ENCODE data around the gene PIWIL4. TPM values are rescaled to one million over a fixed set of nuclear protein-coding genes. Genes with fewer than 3 reads are reported as not detected.

The PIWIL4 gene
- total RNA-seq, 1 experiment from 2014 or later = 3.4 TPM

DNA sequence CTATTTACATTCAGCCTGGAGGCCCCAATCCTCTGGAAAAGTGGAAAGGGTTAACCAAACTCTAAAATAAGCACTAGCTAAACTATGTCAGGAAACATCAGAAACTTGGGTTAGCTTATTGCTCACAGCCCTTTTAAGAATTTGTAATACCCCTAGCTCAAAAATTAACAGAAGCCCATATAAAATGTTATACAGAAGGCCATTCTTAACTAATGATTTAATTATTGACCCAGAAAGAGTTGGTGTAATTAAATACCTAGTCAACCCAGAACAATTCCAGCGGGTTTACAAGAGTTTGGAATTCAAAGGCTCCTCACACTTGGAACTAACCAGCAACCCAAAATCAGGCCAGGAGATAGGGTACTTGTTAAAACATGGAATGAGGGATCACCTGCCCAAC, 88.8 kb downstream of the PIWIL4 start:
- H3K27ac Mint-ChIP-seq (ENCODE audit: unreplicated experiment) = no peak overlapping the region

DNA sequence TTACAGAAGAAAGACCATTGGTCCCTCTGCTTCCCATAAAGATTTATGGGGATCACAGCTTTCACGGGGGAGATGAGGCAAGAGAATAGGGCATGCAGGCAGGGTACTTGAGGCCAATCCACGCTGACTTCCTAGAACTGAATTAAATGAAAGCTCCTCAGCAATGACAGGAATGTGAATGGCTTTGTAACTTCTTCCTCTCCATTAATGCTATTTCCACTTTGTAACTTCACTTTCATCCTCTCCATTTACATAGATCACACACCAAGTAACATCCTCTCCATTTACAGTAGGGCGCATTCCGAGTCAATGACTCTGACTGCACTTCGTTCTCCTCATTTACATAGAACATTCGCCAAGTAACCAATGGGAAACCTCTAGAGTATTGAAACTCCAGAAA, 89.8 kb downstream of the PIWIL4 start:
- peaks cover 12% of the 10 kb centered on the region for H3K4me1 Mint-ChIP-seq (ENCODE audit: low read depth, unreplicated experiment)
- peaks cover 31% of the 10 kb centered on the region for H3K9me3 Mint-ChIP-seq (ENCODE audit: unreplicated experiment)
- peak; percentile 43 to 62 for DNase-seq
- H3K4me3 ChIP-seq (ENCODE audit: low read depth, low read length) = no peak overlapping the region
- BruUV-seq (replicated peaks) = no TSS peak
- peak overlapping the region; percentile 17 for H3K27ac Mint-ChIP-seq (ENCODE audit: unreplicated experiment)
- ChIA-PET CTCF (no interaction called here), POLR2A (no interaction called here)
- no peak overlapping the region for H3K4me3 Mint-ChIP-seq (ENCODE audit: unreplicated experiment)
- H3K27me3 ChIP-seq (replicated peaks; ENCODE audit: control insufficient read depth, insufficient read depth, low read length) = no peaks in the 10 kb centered on the region
- intact Hi-C loops (cut with micrococcal nuclease; ENCODE audit: unreplicated experiment) = no loop called here
- H3K36me3 Mint-ChIP-seq (ENCODE audit: insufficient read depth, unreplicated experiment) = no peaks in the 10 kb centered on the region
- peaks cover 26% of the 10 kb centered on the region for H3K4me1 ChIP-seq
- H3K27me3 Mint-ChIP-seq (ENCODE audit: insufficient read depth, unreplicated experiment) = no peaks in the 10 kb centered on the region
- TF ChIP-seq, protein P1, sequence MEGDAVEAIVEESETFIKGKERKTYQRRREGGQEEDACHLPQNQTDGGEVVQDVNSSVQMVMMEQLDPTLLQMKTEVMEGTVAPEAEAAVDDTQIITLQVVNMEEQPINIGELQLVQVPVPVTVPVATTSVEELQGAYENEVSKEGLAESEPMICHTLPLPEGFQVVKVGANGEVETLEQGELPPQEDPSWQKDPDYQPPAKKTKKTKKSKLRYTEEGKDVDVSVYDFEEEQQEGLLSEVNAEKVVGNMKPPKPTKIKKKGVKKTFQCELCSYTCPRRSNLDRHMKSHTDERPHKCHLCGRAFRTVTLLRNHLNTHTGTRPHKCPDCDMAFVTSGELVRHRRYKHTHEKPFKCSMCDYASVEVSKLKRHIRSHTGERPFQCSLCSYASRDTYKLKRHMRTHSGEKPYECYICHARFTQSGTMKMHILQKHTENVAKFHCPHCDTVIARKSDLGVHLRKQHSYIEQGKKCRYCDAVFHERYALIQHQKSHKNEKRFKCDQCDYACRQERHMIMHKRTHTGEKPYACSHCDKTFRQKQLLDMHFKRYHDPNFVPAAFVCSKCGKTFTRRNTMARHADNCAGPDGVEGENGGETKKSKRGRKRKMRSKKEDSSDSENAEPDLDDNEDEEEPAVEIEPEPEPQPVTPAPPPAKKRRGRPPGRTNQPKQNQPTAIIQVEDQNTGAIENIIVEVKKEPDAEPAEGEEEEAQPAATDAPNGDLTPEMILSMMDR (IDR thresholded peaks at IDR 0.05; ENCODE audit: insufficient read depth in 1 of 2, low read depth in 1 of 2, low read length in 1 of 2, severe bottlenecking in 1 of 2, unreplicated experiment in 1 of 2) = no peak
- H3K36me3 ChIP-seq (ENCODE audit: control insufficient read depth, insufficient read depth, low read length) = no peaks in the 10 kb centered on the region
- H3K9me3 ChIP-seq = no peaks in the 10 kb centered on the region

More for the DNA sequence above, 88.8 kb downstream of the PIWIL4 start:
- POLR2A ChIA-PET = no interaction called here
- intact Hi-C loops (cut with micrococcal nuclease; ENCODE audit: unreplicated experiment) = no loop called here
- Mint-ChIP-seq H3K27me3 (ENCODE audit: insufficient read depth, unreplicated experiment) (no peaks in the 10 kb centered on the region), H3K4me3 (ENCODE audit: unreplicated experiment) (no peak overlapping the region), H3K9me3 (ENCODE audit: unreplicated experiment) (peaks cover 21% of the 10 kb centered on the region), H3K4me1 (ENCODE audit: low read depth, unreplicated experiment) (peaks cover 14% of the 10 kb centered on the region), H3K36me3 (ENCODE audit: insufficient read depth, unreplicated experiment) (no peaks in the 10 kb centered on the region)
- TF ChIP-seq, protein P1 (IDR thresholded peaks at IDR 0.05; ENCODE audit: insufficient read depth in 1 of 2, low read depth in 1 of 2, low read length in 1 of 2, severe bottlenecking in 1 of 2, unreplicated experiment in 1 of 2) = no peak
- Histone ChIP-seq H3K4me1 (peaks cover 27% of the 10 kb centered on the region), H3K36me3 (ENCODE audit: control insufficient read depth, insufficient read depth, low read length) (no peaks in the 10 kb centered on the region), H3K4me3 (ENCODE audit: low read depth, low read length) (no peak overlapping the region), H3K9me3 (no peaks in the 10 kb centered on the region), H3K27me3 (replicated peaks; ENCODE audit: control insufficient read depth, insufficient read depth, low read length) (no peaks in the 10 kb centered on the region)
- CTCF ChIA-PET = no interaction called here
- DNase-seq = no peak
- BruUV-seq (replicated peaks) = no TSS peak

DNA sequence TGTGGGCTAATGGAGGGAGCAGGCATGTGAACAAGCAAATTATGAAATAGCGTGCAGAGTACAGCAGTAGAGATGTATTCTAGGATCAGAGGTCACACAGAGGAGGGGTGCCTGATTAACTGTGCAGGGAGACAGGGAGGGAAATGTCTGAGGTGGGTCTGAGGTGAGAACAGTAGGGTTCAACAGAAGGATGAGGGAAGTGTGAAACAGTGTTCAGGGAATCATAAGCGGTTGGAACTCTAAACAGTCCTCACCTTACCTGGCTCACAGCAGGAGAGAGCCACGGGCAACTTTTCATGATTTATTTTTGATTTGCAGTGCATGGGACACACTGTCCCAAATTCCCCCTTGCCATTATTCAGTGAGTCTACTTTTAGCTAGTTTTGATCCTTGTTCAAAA, 90.5 kb downstream of the PIWIL4 start:
- H3K36me3 Mint-ChIP-seq (ENCODE audit: insufficient read depth, unreplicated experiment) = no peaks in the 10 kb centered on the region
- no peak overlapping the region for H3K4me3 Mint-ChIP-seq (ENCODE audit: unreplicated experiment)

More for the DNA sequence above, 90.5 kb downstream of the PIWIL4 start:
- BruUV-seq (replicated peaks) = no TSS peak
- H3K4me3 ChIP-seq (ENCODE audit: low read depth, low read length) = no peak overlapping the region
- TF ChIP-seq, protein P1 (IDR thresholded peaks at IDR 0.05; ENCODE audit: insufficient read depth in 1 of 2, low read depth in 1 of 2, low read length in 1 of 2, severe bottlenecking in 1 of 2, unreplicated experiment in 1 of 2) = no peak
- Mint-ChIP-seq H3K4me1 (ENCODE audit: low read depth, unreplicated experiment) (peaks cover 12% of the 10 kb centered on the region), H3K9me3 (ENCODE audit: unreplicated experiment) (peaks cover 31% of the 10 kb centered on the region), H3K27ac (ENCODE audit: unreplicated experiment) (no peak overlapping the region), H3K27me3 (ENCODE audit: insufficient read depth, unreplicated experiment) (no peaks in the 10 kb centered on the region)
- peak in 1 of 2 experiments; percentile 15 for DNase-seq
- H3K4me1 ChIP-seq = peaks cover 33% of the 10 kb centered on the region
- ChIA-PET POLR2A (no interaction called here), CTCF (no interaction called here)
- no peaks in the 10 kb centered on the region for H3K36me3 ChIP-seq (ENCODE audit: control insufficient read depth, insufficient read depth, low read length)
- no peaks in the 10 kb centered on the region for H3K27me3 ChIP-seq (replicated peaks; ENCODE audit: control insufficient read depth, insufficient read depth, low read length)
- intact Hi-C loops (cut with micrococcal nuclease; ENCODE audit: unreplicated experiment) = no loop called here
- no peaks in the 10 kb centered on the region for H3K9me3 ChIP-seq

All from Caco-2 (cell line).